ENCODE measurements around the gene C22orf23. TPM values are rescaled to one million over a fixed set of nuclear protein-coding genes. Genes with fewer than 3 reads are reported as not detected.

Gene C22orf23
- total RNA-seq, 2 donors from 2014 or later = not detected

Small RNAs within 50 kb of the gene (microRNA-seq; reads per million reads assigned to microRNA genes)
- gene MIR4534 (0 reads per million in 2 donors), gene MIR6820 (0.53 to 2.7 reads per million in 2 donors)

Other genes starting within 250 kb of the C22orf23 start
- gene GCAT, start 145.7 kb downstream of the C22orf23 start, total RNA-seq = 10 to 100 TPM; 10.2 to 10.6 TPM
- not detected for gene GALR3, start 130.2 kb downstream of the C22orf23 start, total RNA-seq
- gene ANKRD54, start 109.3 kb downstream of the C22orf23 start, total RNA-seq = 10 to 100 TPM; 21.1 to 25.6 TPM
- gene EIF3L, start 104.2 kb downstream of the C22orf23 start, total RNA-seq = 100 to 1,000 TPM; 362 to 388 TPM
- 10 to 100 TPM; 26.6 to 32.6 TPM for gene MICALL1, start 47.3 kb downstream of the C22orf23 start, total RNA-seq
- 10 to 100 TPM; 51.1 to 60.2 TPM for gene POLR2F, start 98 bp upstream of the C22orf23 start, total RNA-seq
- 1 to 10 TPM; 1.5 to 3.7 TPM for gene SOX10, start 31.0 kb upstream of the C22orf23 start, total RNA-seq
- gene PICK1, start 103.8 kb upstream of the C22orf23 start, total RNA-seq = 10 to 100 TPM; 34.3 to 40.4 TPM
- gene SLC16A8, start 130.6 kb upstream of the C22orf23 start, total RNA-seq = not detected
- 10 to 100 TPM; 61.2 to 84.6 TPM for gene BAIAP2L2, start 157.1 kb upstream of the C22orf23 start, total RNA-seq
- 10 to 100 TPM; 21.2 to 24.9 TPM for gene PLA2G6, start 228.2 kb upstream of the C22orf23 start, total RNA-seq
- gene MAFF, start 248.4 kb upstream of the C22orf23 start, total RNA-seq = 10 to 100 TPM; 18.0 to 22.2 TPM